HepG2 (cell line): ENCODE measurements around the gene PPP1R7. TPM values are rescaled to one million over a fixed set of nuclear protein-coding genes. Genes with fewer than 3 reads are reported as not detected.

Experiments used
- ATAC-seq: fragments of 200-7000 bp; cut with Tn5 transposase; 3 replicates; pipeline ENCODE4 v1.9.1; 2020; ENCODE audit warnings: mild to moderate bottlenecking, moderate library complexity
- BruUV-seq: library from RNA; stranded (reverse); fragments of 400-500 nt; replicated peaks from 2 replicates; lab custom pipeline; 2021; lab: Mats Ljungman, UMichigan
- CTCF ChIA-PET: fragments of 300-600 bp; formaldehyde crosslinking; extraction: SDS; loops from one replicate; lab custom pipeline; 2021; ENCODE audit warnings: low total read pairs, inconsistent platforms, low intra/inter-chr PET ratio; lab: Yijun Ruan, JAX
- POLR2A ChIA-PET: fragments of 350-600 bp; sonication (Branson Sonifier 250); formaldehyde crosslinking; loops from one replicate; lab custom pipeline; 2020; ENCODE audit warnings: antibody characterized with exemption, inconsistent platforms; lab: Yijun Ruan, JAX
- DNase-seq: peaks from one replicate; pipeline ENCODE4 v3.0.0-alpha.2; 2015; ENCODE audit warnings: low spot score
- FAIRE-seq: peaks from 3 replicates; lab custom pipeline; 2011; peaks lifted over from hg19 to GRCh38; lab: Jason Lieb, UNC
- H2AFZ ChIP-seq: one replicate; pipeline ENCODE4 v1.6.1; 2011; ENCODE audit warnings: low read length, inconsistent platforms
- H3K27ac ChIP-seq: fragments of 300-600 bp; 3 replicates; pipeline ENCODE4 v1.8.0; 2011; ENCODE audit warnings: mixed run types, mild to moderate bottlenecking, mixed read lengths, low read length, inconsistent platforms; ENCODE audit not compliant: insufficient read depth; ENCODE audit errors: extremely low read length
- H3K27me3 ChIP-seq, 2 experiments: fragments of 200-600 bp in 1 of 2; 2 replicates in 1 of 2; 3 replicates in 1 of 2; pipeline versions ENCODE4 v1.6.0 to v1.8.0; 2011; ENCODE audit warnings: low read length in 2 of 2, mild to moderate bottlenecking in 2 of 2, moderate library complexity in 2 of 2, inconsistent platforms in 1 of 2; ENCODE audit not compliant: insufficient read depth in 2 of 2, control insufficient read depth in 1 of 2
- H3K36me3 ChIP-seq, 2 experiments: fragments of 200-600 bp in 1 of 2; replicated peaks in 1 of 2; 2 replicates in 1 of 2; 3 replicates in 1 of 2; pipeline versions ENCODE4 v1.5.1 to v1.8.0; 2011; ENCODE audit warnings: low read length in 2 of 2, inconsistent platforms in 1 of 2; ENCODE audit not compliant: insufficient read depth in 2 of 2, control insufficient read depth in 1 of 2
- H3K4me1 ChIP-seq: 2 replicates; pipeline ENCODE4 v1.5.1; 2012; ENCODE audit warnings: low read length, inconsistent platforms; ENCODE audit not compliant: insufficient read depth
- H3K4me2 ChIP-seq: 2 replicates; pipeline ENCODE4 v1.6.0; 2011; ENCODE audit warnings: low read depth, low read length, inconsistent platforms
- H3K4me3 ChIP-seq, 3 experiments: fragments of 200-600 bp in 1 of 3; sonication (generic), shearing (Covaris generic) in 1 of 3; replicated peaks in 1 of 3; 2 replicates each; pipeline ENCODE4 v1.5.1; 2011 to 2016; ENCODE audit warnings: low read length in 3 of 3, inconsistent platforms in 2 of 3, low read depth in 2 of 3, mild to moderate bottlenecking in 2 of 3, control low read depth in 1 of 3, mixed read lengths in 1 of 3; ENCODE audit not compliant: insufficient read depth in 1 of 3
- H3K79me2 ChIP-seq: one replicate; pipeline ENCODE4 v1.6.1; 2011; ENCODE audit warnings: low read length, inconsistent platforms; ENCODE audit not compliant: insufficient read depth
- H3K9ac ChIP-seq: 2 replicates; pipeline ENCODE4 v1.6.0; 2011; ENCODE audit warnings: mild to moderate bottlenecking, low read depth, low read length, inconsistent platforms; ENCODE audit not compliant: insufficient read depth
- H3K9me3 ChIP-seq: 2 replicates; pipeline ENCODE4 v1.5.1; 2012; ENCODE audit warnings: mild to moderate bottlenecking, low read length
- H4K20me1 ChIP-seq: 2 replicates; pipeline ENCODE4 v1.6.0; 2011; ENCODE audit warnings: inconsistent platforms, mild to moderate bottlenecking, low read length, moderate library complexity; ENCODE audit not compliant: insufficient read depth
- MIER3 ChIP-seq: IDR thresholded peaks from 2 replicates; pipeline ENCODE4 v1.6.1; 2016; ENCODE audit warnings: missing compliant biosample characterization, borderline replicate concordance
- MLLT10 ChIP-seq: sonication (generic); formaldehyde crosslinking; IDR thresholded peaks from 2 replicates; pipeline ENCODE4 v1.4.0; 2020; ENCODE audit warnings: missing genetic modification reagents
- SCMH1 ChIP-seq: sonication (generic); formaldehyde crosslinking; IDR thresholded peaks from 2 replicates; pipeline ENCODE4 v1.9.0; 2021; ENCODE audit warnings: missing genetic modification reagents, mild to moderate bottlenecking, borderline replicate concordance
- YEATS4 ChIP-seq: sonication (generic); formaldehyde crosslinking; IDR thresholded peaks from 2 replicates; pipeline ENCODE4 v1.4.0; 2020; ENCODE audit warnings: missing genetic modification reagents, borderline replicate concordance
- ZNF121 ChIP-seq: sonication (generic); formaldehyde crosslinking; IDR thresholded peaks from 2 replicates; pipeline ENCODE4 v1.5.0; 2020; ENCODE audit warnings: mild to moderate bottlenecking, missing genetic modification reagents
- ZNF772 ChIP-seq: sonication (generic); formaldehyde crosslinking; IDR thresholded peaks from 2 replicates; pipeline ENCODE4 v1.5.0; 2020; ENCODE audit warnings: mild to moderate bottlenecking, missing genetic modification reagents
- WGBS: methylation state at CpG from one replicate; pipeline ENCODE4 v1.1.6; 2017; ENCODE audit warnings: low lambda C conversion rate; 5-methylcytosine and 5-hydroxymethylcytosine counted together
- in situ Hi-C: cut with HindIII; loops from 2 replicates; pipeline ENCODE4 v1.10.0; 2017; ENCODE audit warnings: low pct_unique_long_range_greater_than_20kb; ENCODE audit not compliant: extremely low pct_ligation_motif_present
- intact Hi-C: fragments of 100-400 bp; cut with micrococcal nuclease; formaldehyde crosslinking; loops from one replicate; pipeline ENCODE4 v1.10.0; 2022; ENCODE audit not compliant: unreplicated experiment
- polyA plus RNA-seq, 8 experiments: library from polyadenylated mRNA; depleted of rRNA in 3 of 8; stranded (reverse) in 7 of 8; unstranded in 1 of 8; fragments of >200 nt; fragmentation: Illumina TruSeq in 4 of 8; extraction: Trizol in 4 of 8; gene quantifications; 2 replicates each; pipeline versions ENCODE4 v1.2.1 to v1.2.3, GENCODE V29; 2011 to 2016; ENCODE audit warnings: low read depth in 4 of 8, missing spikeins in 1 of 8, mixed read lengths in 1 of 8; ENCODE audit not compliant: insufficient read depth in 1 of 8
- total RNA-seq, 5 experiments: library from RNA; depleted of rRNA; stranded (reverse); fragments of >200 nt; fragmentation: Illumina TruSeq; extraction: Trizol; gene quantifications; 2 replicates each; pipeline ENCODE4 v1.2.3, GENCODE V29; 2016; ENCODE audit warnings: low read depth in 1 of 5
- TF ChIP-seq, protein P1 (sequence below): sonication (generic); formaldehyde crosslinking; IDR thresholded peaks from 2 replicates; pipeline ENCODE4 v1.4.0; 2020; ENCODE audit warnings: missing genetic modification reagents, low read depth, mild to moderate bottlenecking, borderline replicate concordance
- TF ChIP-seq, protein P2 (sequence below): sonication (generic); formaldehyde crosslinking; IDR thresholded peaks from 2 replicates; pipeline ENCODE4 v1.9.0; 2022; ENCODE audit warnings: missing genetic modification reagents, mild to moderate bottlenecking, borderline replicate concordance
- TF ChIP-seq, protein P3 (sequence below): IDR thresholded peaks from 2 replicates; pipeline ENCODE4 v1.6.1; 2012; ENCODE audit warnings: inconsistent platforms

Gene PPP1R7
- total and polyA plus RNA-seq, 2 of the 13 experiments (the other 11 are each of a cell fraction or from before 2014, with no cell fraction given), result 33.3 to 67.9 TPM

DNA sequence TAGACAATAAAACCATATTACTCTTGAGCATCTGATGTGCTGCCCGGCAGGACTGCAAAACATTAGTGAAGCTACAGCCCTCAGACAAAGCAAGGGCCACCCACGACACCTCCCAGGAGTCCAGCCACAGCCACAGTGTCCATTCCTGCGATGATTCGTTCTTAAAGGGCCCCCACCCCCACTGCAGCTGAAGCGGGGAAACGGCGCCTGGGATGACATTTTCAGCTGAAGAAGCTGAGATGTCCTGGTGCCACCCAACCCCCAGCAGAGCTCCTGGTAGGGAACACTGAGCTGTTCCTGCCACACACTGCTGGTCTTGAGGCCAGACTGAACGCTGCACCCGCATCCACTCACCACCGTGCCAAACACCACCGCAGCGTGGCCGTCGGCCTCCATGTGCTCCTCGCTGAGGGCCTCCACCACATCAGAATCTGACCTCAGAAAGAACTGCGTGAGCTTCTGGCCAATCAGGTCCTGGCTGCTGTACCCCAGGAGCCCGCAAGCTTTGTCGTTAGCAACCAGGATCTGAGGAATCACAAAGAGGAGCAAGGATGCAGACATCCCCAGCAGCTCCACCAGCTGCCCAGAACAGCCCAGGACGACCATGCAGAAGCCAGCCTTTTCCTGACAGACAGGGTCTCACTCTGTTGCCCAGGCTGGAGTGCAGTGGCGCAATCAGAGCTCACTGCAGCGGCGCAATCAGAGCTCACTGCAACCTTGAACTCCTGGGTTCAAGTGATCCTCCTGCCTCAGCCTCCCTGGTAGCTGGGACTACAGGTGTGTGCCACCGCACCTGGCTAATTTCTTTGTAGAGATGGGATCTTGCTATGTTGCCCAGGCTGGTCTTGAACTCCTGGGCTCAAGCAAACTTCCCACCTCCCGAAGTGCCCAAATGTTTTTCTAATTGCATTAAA lies 10.5 kb upstream of the PPP1R7 start:
- ChIA-PET POLR2A (no interaction called here), CTCF (no interaction called here)
- no peak for FAIRE-seq
- BruUV-seq, result no TSS peak
- H3K9ac ChIP-seq, result no peak overlapping the region
- ATAC-seq, result no peak
- peak overlapping the region; percentile 57 for H3K27ac ChIP-seq
- H3K27me3 ChIP-seq, result no peaks in the 10 kb centered on the region
- intact Hi-C loops (no loop called here), in situ Hi-C loops (no loop called here)
- TF ChIP-seq ZNF121 (CRISPR knock-in tag) (peak; percentile 89), MIER3 (no peak), ZNF772 (CRISPR knock-in tag) (no peak), MLLT10 (CRISPR knock-in tag) (no peak), SCMH1 (no peak), YEATS4 (CRISPR knock-in tag) (no peak)
- TF ChIP-seq, protein P1, sequence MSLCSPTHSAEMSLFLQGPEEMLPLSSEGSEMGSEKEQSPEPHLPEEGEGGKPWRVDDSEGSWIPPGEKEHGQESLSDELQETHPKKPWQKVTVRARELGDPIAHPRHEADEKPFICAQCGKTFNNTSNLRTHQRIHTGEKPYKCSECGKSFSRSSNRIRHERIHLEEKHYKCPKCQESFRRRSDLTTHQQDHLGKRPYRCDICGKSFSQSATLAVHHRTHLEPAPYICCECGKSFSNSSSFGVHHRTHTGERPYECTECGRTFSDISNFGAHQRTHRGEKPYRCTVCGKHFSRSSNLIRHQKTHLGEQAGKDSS, result no peak
- TF ChIP-seq, protein P2, sequence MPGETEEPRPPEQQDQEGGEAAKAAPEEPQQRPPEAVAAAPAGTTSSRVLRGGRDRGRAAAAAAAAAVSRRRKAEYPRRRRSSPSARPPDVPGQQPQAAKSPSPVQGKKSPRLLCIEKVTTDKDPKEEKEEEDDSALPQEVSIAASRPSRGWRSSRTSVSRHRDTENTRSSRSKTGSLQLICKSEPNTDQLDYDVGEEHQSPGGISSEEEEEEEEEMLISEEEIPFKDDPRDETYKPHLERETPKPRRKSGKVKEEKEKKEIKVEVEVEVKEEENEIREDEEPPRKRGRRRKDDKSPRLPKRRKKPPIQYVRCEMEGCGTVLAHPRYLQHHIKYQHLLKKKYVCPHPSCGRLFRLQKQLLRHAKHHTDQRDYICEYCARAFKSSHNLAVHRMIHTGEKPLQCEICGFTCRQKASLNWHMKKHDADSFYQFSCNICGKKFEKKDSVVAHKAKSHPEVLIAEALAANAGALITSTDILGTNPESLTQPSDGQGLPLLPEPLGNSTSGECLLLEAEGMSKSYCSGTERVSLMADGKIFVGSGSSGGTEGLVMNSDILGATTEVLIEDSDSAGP, result 0 out of 2 replicates have a peak, but pooled peaks have one; percentile 22
- TF ChIP-seq, protein P3, sequence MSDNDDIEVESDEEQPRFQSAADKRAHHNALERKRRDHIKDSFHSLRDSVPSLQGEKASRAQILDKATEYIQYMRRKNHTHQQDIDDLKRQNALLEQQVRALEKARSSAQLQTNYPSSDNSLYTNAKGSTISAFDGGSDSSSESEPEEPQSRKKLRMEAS, result no peak
- no peak overlapping the region for H2AFZ ChIP-seq
- peaks cover 10 to 14% of the 10 kb centered on the region in 2 experiments for H3K36me3 ChIP-seq
- DNase-seq, result no peak
- H3K79me2 ChIP-seq, result peaks cover 2% of the 10 kb centered on the region
- H4K20me1 ChIP-seq, result no peaks in the 10 kb centered on the region
- H3K9me3 ChIP-seq, result no peaks in the 10 kb centered on the region
- H3K4me2 ChIP-seq, result no peak overlapping the region
- H3K4me3 ChIP-seq, result no peak overlapping the region
- peaks cover 38% of the 10 kb centered on the region for H3K4me1 ChIP-seq
- 96% methylated on average over 21 of the region's 24 CpGs for WGBS
